ENCODE results near the gene DBT. TPM values are rescaled to one million over a fixed set of nuclear protein-coding genes. Genes with fewer than 3 reads are reported as not detected.
A peak's percentile ranks its signal among the peaks of the same experiment; 100 is the strongest.
"Not testable (repeated sequence)": the region's sequence is repeated elsewhere in the genome, so short reads cannot be mapped to it uniquely, and the experiment has no call there.

DBT gene
- total and polyA plus RNA-seq, 3 donors from 2014 or later = 5.9 to 6.4 (median 6.1) TPM

- intact Hi-C loops (cut with DNase I; ENCODE audit: low total_unique reads) = no loop called here
- H3K36me3 ChIP-seq (ENCODE audit: low read depth, missing control alignments) = no peaks in the 10 kb centered on the region
- no peaks in the 10 kb centered on the region for H3K27me3 ChIP-seq
- no peak overlapping the region for H3K4me3 ChIP-seq
- no peak overlapping the region for H3K27ac ChIP-seq
- H3K9me3 ChIP-seq = no peaks in the 10 kb centered on the region
- no peak for DNase-seq
- TF ChIP-seq CTCF (IDR thresholded peaks at IDR 0.05) (no peak), POLR2A (IDR thresholded peaks at IDR 0.05) (no peak)
- WGBS, 2 donors = 93 to 100% methylated on average over 2 of the region's 2 CpGs
- H3K4me1 ChIP-seq = no peaks in the 10 kb centered on the region
These were observed 43.3 kb downstream of the DBT start for GRCh38 chr1:100206301-100206700.

- H3K36me3 ChIP-seq (ENCODE audit: low read depth, missing control alignments); H3K27me3 ChIP-seq; intact Hi-C loops (cut with DNase I; ENCODE audit: low total_unique reads); H3K4me3 ChIP-seq; H3K27ac ChIP-seq; H3K9me3 ChIP-seq; H3K4me1 ChIP-seq; DNase-seq: not testable (repeated sequence)
- 95 to 96% methylated on average over 2 of the region's 2 CpGs for WGBS, 2 donors
These were observed 44.0 kb downstream of the DBT start for GRCh38 chr1:100205593-100205992.

- H3K27me3 ChIP-seq; H3K4me1 ChIP-seq; H3K27ac ChIP-seq; H3K4me3 ChIP-seq; H3K36me3 ChIP-seq (ENCODE audit: low read depth, missing control alignments); H3K9me3 ChIP-seq; DNase-seq; intact Hi-C loops (cut with DNase I; ENCODE audit: low total_unique reads): not testable (repeated sequence)
- 95 to 100% methylated on average over 2 of the region's 2 CpGs for WGBS, 2 donors
These were observed 44.5 kb downstream of the DBT start for GRCh38 chr1:100205103-100205502.

- H3K27ac ChIP-seq; DNase-seq; H3K36me3 ChIP-seq (ENCODE audit: low read depth, missing control alignments); H3K4me1 ChIP-seq; H3K9me3 ChIP-seq; H3K27me3 ChIP-seq; intact Hi-C loops (cut with DNase I; ENCODE audit: low total_unique reads); H3K4me3 ChIP-seq: not testable (repeated sequence)
- 63 to 66% methylated on average over 2 of the region's 2 CpGs for WGBS, 2 donors
These were observed 46.9 kb downstream of the DBT start for GRCh38 chr1:100202703-100203102.

GRCh38 chr1:100200060-100200459 lies 49.6 kb downstream of the DBT start:
- H3K27me3 ChIP-seq; H3K4me3 ChIP-seq; H3K9me3 ChIP-seq; H3K4me1 ChIP-seq; H3K36me3 ChIP-seq (ENCODE audit: low read depth, missing control alignments); H3K27ac ChIP-seq; DNase-seq; intact Hi-C loops (cut with DNase I; ENCODE audit: low total_unique reads): not testable (repeated sequence)
- 79% methylated on average over 6 of the region's 6 CpGs; no CpG with 5 or more reads in 1 of the 2 donors for WGBS, 2 donors

GRCh38 chr1:100198596-100198995 lies 51.0 kb downstream of the DBT start:
- H3K27ac ChIP-seq = no peak overlapping the region
- whole genome bisulfite sequencing, 2 donors = 90 to 94% methylated on average over 1 of the region's 1 CpG
- H3K36me3 ChIP-seq (ENCODE audit: low read depth, missing control alignments) = no peaks in the 10 kb centered on the region
- TF ChIP-seq POLR2A (IDR thresholded peaks at IDR 0.05) = no peak
- no peak for TF ChIP-seq CTCF (IDR thresholded peaks at IDR 0.05)
- H3K4me3 ChIP-seq = no peak overlapping the region
- H3K9me3 ChIP-seq = no peaks in the 10 kb centered on the region
- intact Hi-C loops (cut with DNase I; ENCODE audit: low total_unique reads) = no loop called here
- no peak for DNase-seq
- no peaks in the 10 kb centered on the region for H3K4me1 ChIP-seq
- H3K27me3 ChIP-seq = no peaks in the 10 kb centered on the region

GRCh38 chr1:100188617-100189016 lies 61.0 kb downstream of the DBT start:
- TF ChIP-seq POLR2A (IDR thresholded peaks at IDR 0.05) (no peak), CTCF (IDR thresholded peaks at IDR 0.05) (no peak)
- WGBS, 2 donors = 34 to 46% methylated on average over 3 of the region's 3 CpGs

More at GRCh38 chr1:100188617-100189016, 61.0 kb downstream of the DBT start:
- Histone ChIP-seq H3K27ac (no peak overlapping the region), H3K27me3 (no peaks in the 10 kb centered on the region), H3K4me1 (no peaks in the 10 kb centered on the region), H3K9me3 (no peaks in the 10 kb centered on the region), H3K36me3 (ENCODE audit: low read depth, missing control alignments) (no peaks in the 10 kb centered on the region), H3K4me3 (no peak overlapping the region)
- intact Hi-C loops (cut with DNase I; ENCODE audit: low total_unique reads) = no loop called here
- DNase-seq = peak; percentile 30

Measured in testis (tissue), 3 donors.